ENCODE results near the gene CCDC77.

DNA sequence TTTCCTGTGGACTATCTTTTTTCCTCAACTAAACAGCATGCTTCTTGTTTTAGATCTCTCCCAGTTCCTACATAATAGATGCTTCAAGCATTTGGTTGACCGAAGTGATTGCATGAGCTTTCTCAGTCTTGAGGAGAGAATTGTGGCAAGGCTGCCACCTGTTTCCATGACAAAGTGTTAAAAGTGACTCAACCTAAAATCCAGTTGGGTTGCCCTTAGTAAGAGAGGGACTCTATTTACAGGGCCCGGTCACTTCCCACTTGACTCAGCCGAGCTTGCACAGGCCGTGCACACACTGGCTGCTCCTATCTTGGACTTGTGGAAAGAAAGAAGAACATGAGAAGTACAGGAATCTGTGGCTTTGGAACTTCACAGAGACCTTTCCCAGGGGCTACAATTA lies 56.2 kb downstream of the CCDC77 start:
- no peak for TF ChIP-seq POLR2AphosphoS5 (IDR thresholded peaks at IDR 0.05)
- TF ChIP-seq, protein P1, sequence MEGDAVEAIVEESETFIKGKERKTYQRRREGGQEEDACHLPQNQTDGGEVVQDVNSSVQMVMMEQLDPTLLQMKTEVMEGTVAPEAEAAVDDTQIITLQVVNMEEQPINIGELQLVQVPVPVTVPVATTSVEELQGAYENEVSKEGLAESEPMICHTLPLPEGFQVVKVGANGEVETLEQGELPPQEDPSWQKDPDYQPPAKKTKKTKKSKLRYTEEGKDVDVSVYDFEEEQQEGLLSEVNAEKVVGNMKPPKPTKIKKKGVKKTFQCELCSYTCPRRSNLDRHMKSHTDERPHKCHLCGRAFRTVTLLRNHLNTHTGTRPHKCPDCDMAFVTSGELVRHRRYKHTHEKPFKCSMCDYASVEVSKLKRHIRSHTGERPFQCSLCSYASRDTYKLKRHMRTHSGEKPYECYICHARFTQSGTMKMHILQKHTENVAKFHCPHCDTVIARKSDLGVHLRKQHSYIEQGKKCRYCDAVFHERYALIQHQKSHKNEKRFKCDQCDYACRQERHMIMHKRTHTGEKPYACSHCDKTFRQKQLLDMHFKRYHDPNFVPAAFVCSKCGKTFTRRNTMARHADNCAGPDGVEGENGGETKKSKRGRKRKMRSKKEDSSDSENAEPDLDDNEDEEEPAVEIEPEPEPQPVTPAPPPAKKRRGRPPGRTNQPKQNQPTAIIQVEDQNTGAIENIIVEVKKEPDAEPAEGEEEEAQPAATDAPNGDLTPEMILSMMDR (IDR thresholded peaks at IDR 0.05): no peak
